22Rv1 (cell line): ENCODE data around the gene MLH3.

Experiments
- H3K27ac ChIP-seq: fragments of 450-650 bp; 2 replicates; pipeline ENCODE4 v1.5.1; 2017
- ZFX ChIP-seq: fragments of 450-650 bp; IDR thresholded peaks from 2 replicates; pipeline ENCODE4 v1.6.1; 2017; ENCODE audit warnings: antibody characterized with exemption, borderline replicate concordance
- TF ChIP-seq, protein P1 (sequence below): fragments of 450-650 bp; IDR thresholded peaks from 2 replicates; pipeline ENCODE4 v1.5.1; 2017; ENCODE audit warnings: mild to moderate bottlenecking

MLH3 gene

DNA sequence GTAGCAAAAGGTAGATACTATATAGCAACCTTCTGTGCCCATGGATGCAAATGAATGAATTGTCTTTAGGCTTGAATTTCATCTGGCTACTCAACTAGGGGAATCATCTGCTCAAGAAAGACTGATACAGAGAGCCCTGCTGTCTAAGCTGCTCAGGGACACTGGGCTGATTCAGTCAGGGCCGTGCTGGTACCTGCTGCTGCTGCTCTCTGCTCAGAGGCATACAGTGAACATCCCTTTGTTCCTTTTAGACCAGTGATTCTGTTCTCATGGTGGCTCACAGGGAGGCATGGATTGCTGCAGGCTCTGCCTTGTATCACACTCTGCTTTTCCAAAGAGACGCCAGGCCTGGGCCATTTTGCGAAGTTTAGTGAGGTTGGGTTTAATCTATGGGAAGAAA, 34.5 kb downstream of the MLH3 start:
- no peak overlapping the region for H3K27ac ChIP-seq
- TF ChIP-seq, protein P1, sequence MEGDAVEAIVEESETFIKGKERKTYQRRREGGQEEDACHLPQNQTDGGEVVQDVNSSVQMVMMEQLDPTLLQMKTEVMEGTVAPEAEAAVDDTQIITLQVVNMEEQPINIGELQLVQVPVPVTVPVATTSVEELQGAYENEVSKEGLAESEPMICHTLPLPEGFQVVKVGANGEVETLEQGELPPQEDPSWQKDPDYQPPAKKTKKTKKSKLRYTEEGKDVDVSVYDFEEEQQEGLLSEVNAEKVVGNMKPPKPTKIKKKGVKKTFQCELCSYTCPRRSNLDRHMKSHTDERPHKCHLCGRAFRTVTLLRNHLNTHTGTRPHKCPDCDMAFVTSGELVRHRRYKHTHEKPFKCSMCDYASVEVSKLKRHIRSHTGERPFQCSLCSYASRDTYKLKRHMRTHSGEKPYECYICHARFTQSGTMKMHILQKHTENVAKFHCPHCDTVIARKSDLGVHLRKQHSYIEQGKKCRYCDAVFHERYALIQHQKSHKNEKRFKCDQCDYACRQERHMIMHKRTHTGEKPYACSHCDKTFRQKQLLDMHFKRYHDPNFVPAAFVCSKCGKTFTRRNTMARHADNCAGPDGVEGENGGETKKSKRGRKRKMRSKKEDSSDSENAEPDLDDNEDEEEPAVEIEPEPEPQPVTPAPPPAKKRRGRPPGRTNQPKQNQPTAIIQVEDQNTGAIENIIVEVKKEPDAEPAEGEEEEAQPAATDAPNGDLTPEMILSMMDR: no peak
- TF ChIP-seq ZFX: no peak

DNA sequence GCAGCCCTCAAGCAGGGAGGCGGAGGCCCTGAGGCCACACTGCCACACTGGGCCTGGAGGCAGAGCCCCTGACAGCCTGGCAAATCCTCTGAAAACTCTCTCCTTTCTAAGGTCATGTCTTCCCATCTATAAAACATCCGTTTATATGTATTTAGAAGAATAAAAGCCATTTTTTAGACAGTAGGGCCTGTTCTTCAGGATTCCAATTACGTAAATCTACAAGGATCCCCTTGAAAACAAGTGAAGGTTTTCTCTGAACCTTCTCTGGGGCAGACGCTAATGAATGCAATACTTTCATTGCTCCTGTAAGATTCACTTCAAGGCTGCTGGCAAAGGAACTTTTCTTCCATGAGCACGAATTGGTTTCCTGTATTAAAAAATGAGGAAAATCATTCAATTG, 35.8 kb downstream of the MLH3 start:
- TF ChIP-seq, protein P1: no peak
- TF ChIP-seq ZFX: no peak
- H3K27ac ChIP-seq: no peak overlapping the region

DNA sequence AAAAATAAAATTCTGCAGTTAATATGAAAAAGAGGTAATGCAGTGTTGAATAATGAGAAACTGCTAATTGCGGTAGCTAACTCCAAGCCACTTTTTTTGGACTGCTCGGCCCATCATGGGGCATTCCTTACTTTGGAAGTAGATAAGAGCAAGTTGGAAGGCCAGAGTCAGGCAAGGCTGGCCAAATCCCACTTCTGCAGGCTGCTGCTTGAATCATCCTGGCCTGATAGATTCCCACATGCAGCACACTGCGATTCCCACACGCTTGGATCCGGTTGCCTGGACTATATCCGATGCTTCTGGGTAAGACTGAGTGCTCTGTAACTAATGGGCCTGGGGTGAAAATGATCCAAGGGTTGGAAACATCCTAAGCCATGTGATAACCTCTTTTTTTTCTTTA, 38.0 kb downstream of the MLH3 start:
- H3K27ac ChIP-seq: no peak overlapping the region
- TF ChIP-seq ZFX: no peak
- TF ChIP-seq, protein P1: no peak

DNA sequence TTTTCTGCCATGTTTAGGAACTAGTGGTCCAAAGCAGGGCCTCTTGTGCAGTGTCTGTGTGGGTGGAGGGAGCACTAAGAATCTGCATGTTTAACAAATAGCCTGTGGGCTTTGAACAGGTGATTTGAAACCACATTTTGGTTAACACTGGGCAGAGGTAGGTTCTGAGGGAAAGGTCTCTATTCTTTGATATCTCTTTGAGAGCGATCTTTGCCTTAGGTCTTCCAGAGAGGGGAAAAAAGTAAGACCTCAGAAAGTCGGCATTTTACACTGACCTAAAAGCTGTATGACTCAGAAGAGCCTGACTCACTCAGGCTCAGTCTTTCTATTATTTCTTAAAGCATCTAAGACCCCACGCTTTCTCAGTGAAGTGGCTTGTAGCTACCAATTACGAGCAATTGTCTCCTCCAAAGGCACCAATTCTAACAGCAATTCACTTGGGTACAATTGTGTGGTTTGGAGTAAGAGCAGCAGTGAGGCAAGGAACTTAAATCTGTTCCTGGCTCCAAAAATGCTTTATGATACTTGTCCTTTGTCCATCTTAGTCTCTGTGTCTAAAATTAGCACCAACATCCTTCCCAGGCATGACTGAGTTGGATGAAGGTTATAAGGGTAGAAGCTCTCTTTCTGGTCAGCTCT, 39.8 kb downstream of the MLH3 start:
- no peak overlapping the region for H3K27ac ChIP-seq
- TF ChIP-seq ZFX: no peak
- TF ChIP-seq, protein P1: no peak

DNA sequence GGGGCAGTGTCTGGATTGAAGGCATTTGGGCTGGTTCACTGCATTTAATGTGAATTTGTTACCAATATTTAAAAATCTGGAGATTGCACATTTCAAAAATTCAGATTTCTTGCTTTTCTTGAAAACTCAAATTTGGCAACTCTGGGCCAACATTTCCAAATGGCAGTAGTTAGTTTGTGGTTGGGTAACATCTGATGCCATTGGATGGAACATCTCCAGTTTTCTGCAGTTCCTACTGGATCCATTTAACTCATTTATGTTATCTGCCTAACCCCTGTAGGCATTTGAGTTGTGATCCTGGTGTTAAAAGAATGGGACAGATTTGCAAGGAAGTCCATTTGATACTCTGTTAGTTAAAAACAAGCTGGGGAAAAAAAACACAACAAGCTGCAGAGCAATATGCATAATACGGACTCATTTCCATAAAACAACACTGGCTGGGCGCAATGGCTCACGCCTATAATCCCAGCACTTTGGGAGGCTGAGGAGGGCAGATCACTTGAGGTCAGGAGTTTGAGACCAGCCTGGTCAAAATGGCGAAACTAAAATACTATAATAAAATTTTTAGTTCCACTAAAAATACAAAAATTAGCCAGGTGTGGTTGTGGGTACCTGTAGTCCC, 40.7 kb downstream of the MLH3 start:
- H3K27ac ChIP-seq: no peak overlapping the region
- TF ChIP-seq ZFX: no peak
- TF ChIP-seq, protein P1: no peak

DNA sequence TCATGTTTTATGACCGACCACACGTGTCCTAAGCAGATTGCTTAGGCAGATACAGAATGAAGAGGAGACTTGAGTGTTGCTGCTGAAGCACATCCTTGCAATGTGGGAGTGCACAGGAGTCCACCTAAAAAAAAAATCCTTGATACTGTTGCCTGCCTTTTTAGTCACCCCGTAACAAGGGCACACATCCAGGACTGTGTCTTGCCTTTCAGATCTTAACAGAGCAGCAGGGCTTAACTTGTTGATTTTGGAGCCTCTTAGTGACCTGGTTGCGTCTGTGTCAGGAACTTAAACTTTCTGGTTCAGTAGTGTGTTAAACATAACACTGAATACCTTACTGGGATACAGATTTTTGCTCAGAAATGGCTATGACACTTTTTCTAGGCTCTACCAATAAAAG, 42.1 kb downstream of the MLH3 start:
- H3K27ac ChIP-seq: no peak overlapping the region
- no peak for TF ChIP-seq ZFX
- TF ChIP-seq, protein P1: no peak

DNA sequence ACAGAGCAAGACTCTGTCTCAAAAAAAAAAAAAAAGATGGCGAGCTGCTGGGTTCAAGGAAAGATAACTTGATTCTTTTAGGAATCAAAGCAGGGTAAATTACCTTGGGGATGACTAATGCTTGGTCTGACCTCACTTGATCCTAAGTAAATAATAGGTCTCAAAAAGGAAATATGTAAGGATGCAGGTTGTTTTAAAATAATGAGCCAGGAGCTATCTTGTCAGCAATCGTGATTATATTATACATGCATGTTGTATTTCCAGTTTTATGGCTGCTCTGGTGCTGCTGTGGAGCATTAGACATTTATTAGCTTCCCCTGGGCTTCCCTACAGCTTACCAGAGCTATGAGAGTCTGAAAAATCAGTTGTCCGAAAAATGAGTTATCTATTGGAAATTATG, 45.9 kb downstream of the MLH3 start:
- TF ChIP-seq, protein P1: no peak
- TF ChIP-seq ZFX: no peak
- no peak overlapping the region for H3K27ac ChIP-seq
